Mucosa of descending colon (tissue), 3 donors: ENCODE results near the gene WRNIP1. TPM values are rescaled to one million over a fixed set of nuclear protein-coding genes. Genes with fewer than 3 reads are reported as not detected.

Experiments
- ATAC-seq: fragments of 200-7000 bp; cut with Tn5 transposase; one replicate; pipeline ENCODE4 v1.9.1; 2020; ENCODE audit warnings: mild to moderate bottlenecking, moderate library complexity
- DNase-seq, 3 donors: peaks; one replicate each; pipeline ENCODE4 v3.0.0-alpha.2; 2020
- H3K36me3 ChIP-seq: fragments of 200-600 bp; one replicate; pipeline ENCODE4 v1.8.0; 2021; ENCODE audit warnings: low read depth, mild to moderate bottlenecking
- H3K4me1 ChIP-seq: fragments of 200-600 bp; one replicate; pipeline ENCODE4 v1.8.0; 2021; ENCODE audit warnings: low read depth, mild to moderate bottlenecking
- H3K4me3 ChIP-seq: fragments of 200-600 bp; one replicate; pipeline ENCODE4 v1.8.0; 2021; ENCODE audit warnings: mild to moderate bottlenecking
- H3K9me3 ChIP-seq: fragments of 200-600 bp; one replicate; pipeline ENCODE4 v1.8.0; 2021; ENCODE audit warnings: mild to moderate bottlenecking
- CTCF ChIP-seq: fragments of 200-600 bp; IDR thresholded peaks from one replicate; pipeline ENCODE4 v1.8.0; 2022; ENCODE audit warnings: antibody characterized with exemption, mild to moderate bottlenecking
- intact Hi-C, 2 donors: fragments of 100-400 bp; cut with DNase I in 1 of 2; cut with micrococcal nuclease in 1 of 2; formaldehyde crosslinking; loops; one replicate each; pipeline versions ENCODE4 v1.11.0 to v1.11.1; 2022; cut with DNase I, micrococcal nuclease
- total RNA-seq, 3 donors: library from RNA; stranded (reverse); fragmentation: NEBNext Ultra II Directional in 2 of 3; extraction: Animal tissue kit (Norgen Biotek cat#: 25700) in 2 of 3; gene quantifications; one replicate each; pipeline versions ENCODE4 v1.2.1 to v1.2.4, GENCODE V29; 2021 to 2023
- donor health status: DM: no; HTN: no; CAD: no; lungs with moderate emphysema.
- donor health status: DM: no; HTN: no; CAD: no.
- donor health status: DM: no; HTN: yes; CAD: no.

WRNIP1 gene
- total RNA-seq, 3 donors from 2014 or later: 39.0 to 41.1 (median 39.7) TPM

GRCh38 chr6:2741756-2742155 is 23.4 kb upstream of the WRNIP1 start:
- no peaks in the 10 kb centered on the region for H3K9me3 ChIP-seq
- TF ChIP-seq CTCF: no peak
- intact Hi-C loops: no loop called here
- ATAC-seq (no peak), DNase-seq (no peak)
- H3K36me3 ChIP-seq: no peaks in the 10 kb centered on the region
- H3K4me3 ChIP-seq: no peak overlapping the region
- no peaks in the 10 kb centered on the region for H3K4me1 ChIP-seq

- no peaks in the 10 kb centered on the region for H3K4me1 ChIP-seq
- peak; percentile 13 for ATAC-seq
- H3K9me3 ChIP-seq: no peaks in the 10 kb centered on the region
- DNase-seq: no peak
- H3K4me3 ChIP-seq: no peak overlapping the region
- H3K36me3 ChIP-seq: no peaks in the 10 kb centered on the region
- intact Hi-C loops: no loop called here
- TF ChIP-seq CTCF: no peak
Observed at GRCh38 chr6:2743280-2744208, 21.6 kb upstream of the WRNIP1 start.

- H3K36me3 ChIP-seq: no peaks in the 10 kb centered on the region
- no peak for TF ChIP-seq CTCF
- no peaks in the 10 kb centered on the region for H3K9me3 ChIP-seq
- ATAC-seq (peak; percentile 52), DNase-seq (no peak)
- no peaks in the 10 kb centered on the region for H3K4me1 ChIP-seq
- intact Hi-C loops: no loop called here
- no peak overlapping the region for H3K4me3 ChIP-seq
Observed at GRCh38 chr6:2744209-2744771, 20.9 kb upstream of the WRNIP1 start.

- no peaks in the 10 kb centered on the region for H3K9me3 ChIP-seq
- H3K4me3 ChIP-seq: no peak overlapping the region
- ATAC-seq (no peak), DNase-seq (no peak)
- H3K4me1 ChIP-seq: no peaks in the 10 kb centered on the region
- intact Hi-C loops: no loop called here
- no peak for TF ChIP-seq CTCF
- H3K36me3 ChIP-seq: no peaks in the 10 kb centered on the region
Observed at GRCh38 chr6:2744778-2745177, 20.4 kb upstream of the WRNIP1 start.

- TF ChIP-seq CTCF: no peak
- H3K4me1 ChIP-seq: no peaks in the 10 kb centered on the region
- H3K36me3 ChIP-seq: no peaks in the 10 kb centered on the region
- ATAC-seq: peak; percentile 47
- intact Hi-C loops: no loop called here
- no peaks in the 10 kb centered on the region for H3K9me3 ChIP-seq
- no peak overlapping the region for H3K4me3 ChIP-seq
- DNase-seq: no peak
Observed at GRCh38 chr6:2745246-2745645, 19.9 kb upstream of the WRNIP1 start.
